ENCODE measurements around the gene SNX33.

DNA sequence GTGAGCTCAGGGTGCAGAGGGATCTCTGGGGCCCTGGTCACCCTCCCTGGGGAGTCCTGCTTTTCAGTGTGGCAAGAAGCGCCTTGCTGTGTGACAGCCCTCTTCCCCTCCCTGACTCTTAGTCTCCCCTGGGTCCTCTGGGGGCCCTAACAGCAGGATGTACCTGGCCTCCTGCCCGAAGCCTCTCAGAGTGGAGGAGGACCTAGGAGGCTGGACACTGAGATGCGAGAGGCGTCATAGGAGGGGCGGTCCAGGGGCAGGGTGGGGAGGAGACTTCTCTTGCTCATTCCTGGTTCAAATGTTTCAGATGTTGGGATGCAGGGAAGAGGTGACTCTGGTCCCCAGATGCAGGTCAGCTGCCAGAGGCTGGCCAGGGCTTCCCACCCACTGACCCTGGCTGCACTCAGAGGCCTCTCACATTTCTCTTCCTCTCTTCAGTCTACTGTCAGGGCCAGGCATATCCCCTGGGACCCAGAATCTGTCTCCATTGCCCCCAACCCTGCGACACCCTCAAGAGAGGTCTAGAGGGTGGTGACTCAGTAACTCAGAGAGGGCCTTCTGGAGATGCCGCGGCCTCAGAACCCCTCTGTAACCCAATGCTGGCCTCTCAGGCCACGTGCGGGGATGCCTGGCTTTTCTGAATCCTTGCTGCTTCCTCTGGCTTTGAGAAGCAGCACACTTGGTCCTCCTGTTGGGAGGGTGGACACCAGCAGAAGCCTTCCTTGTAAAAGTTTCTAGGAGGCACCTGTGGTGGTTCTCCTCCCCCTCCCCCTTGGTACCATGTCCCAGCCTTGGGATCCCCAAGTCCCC lies 25.9 kb downstream of the SNX33 start:
- TF ChIP-seq, protein P1, sequence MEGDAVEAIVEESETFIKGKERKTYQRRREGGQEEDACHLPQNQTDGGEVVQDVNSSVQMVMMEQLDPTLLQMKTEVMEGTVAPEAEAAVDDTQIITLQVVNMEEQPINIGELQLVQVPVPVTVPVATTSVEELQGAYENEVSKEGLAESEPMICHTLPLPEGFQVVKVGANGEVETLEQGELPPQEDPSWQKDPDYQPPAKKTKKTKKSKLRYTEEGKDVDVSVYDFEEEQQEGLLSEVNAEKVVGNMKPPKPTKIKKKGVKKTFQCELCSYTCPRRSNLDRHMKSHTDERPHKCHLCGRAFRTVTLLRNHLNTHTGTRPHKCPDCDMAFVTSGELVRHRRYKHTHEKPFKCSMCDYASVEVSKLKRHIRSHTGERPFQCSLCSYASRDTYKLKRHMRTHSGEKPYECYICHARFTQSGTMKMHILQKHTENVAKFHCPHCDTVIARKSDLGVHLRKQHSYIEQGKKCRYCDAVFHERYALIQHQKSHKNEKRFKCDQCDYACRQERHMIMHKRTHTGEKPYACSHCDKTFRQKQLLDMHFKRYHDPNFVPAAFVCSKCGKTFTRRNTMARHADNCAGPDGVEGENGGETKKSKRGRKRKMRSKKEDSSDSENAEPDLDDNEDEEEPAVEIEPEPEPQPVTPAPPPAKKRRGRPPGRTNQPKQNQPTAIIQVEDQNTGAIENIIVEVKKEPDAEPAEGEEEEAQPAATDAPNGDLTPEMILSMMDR (IDR thresholded peaks at IDR 0.05; ENCODE audit: insufficient read depth, low read length), result no peak
- TF ChIP-seq, protein P2, sequence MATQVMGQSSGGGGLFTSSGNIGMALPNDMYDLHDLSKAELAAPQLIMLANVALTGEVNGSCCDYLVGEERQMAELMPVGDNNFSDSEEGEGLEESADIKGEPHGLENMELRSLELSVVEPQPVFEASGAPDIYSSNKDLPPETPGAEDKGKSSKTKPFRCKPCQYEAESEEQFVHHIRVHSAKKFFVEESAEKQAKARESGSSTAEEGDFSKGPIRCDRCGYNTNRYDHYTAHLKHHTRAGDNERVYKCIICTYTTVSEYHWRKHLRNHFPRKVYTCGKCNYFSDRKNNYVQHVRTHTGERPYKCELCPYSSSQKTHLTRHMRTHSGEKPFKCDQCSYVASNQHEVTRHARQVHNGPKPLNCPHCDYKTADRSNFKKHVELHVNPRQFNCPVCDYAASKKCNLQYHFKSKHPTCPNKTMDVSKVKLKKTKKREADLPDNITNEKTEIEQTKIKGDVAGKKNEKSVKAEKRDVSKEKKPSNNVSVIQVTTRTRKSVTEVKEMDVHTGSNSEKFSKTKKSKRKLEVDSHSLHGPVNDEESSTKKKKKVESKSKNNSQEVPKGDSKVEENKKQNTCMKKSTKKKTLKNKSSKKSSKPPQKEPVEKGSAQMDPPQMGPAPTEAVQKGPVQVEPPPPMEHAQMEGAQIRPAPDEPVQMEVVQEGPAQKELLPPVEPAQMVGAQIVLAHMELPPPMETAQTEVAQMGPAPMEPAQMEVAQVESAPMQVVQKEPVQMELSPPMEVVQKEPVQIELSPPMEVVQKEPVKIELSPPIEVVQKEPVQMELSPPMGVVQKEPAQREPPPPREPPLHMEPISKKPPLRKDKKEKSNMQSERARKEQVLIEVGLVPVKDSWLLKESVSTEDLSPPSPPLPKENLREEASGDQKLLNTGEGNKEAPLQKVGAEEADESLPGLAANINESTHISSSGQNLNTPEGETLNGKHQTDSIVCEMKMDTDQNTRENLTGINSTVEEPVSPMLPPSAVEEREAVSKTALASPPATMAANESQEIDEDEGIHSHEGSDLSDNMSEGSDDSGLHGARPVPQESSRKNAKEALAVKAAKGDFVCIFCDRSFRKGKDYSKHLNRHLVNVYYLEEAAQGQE (IDR thresholded peaks at IDR 0.05; ENCODE audit: insufficient replicate concordance, low read depth), result no peak
- TF ChIP-seq GABPA (IDR thresholded peaks at IDR 0.05; ENCODE audit: low read depth) (no peak), POLR2AphosphoS5 (IDR thresholded peaks at IDR 0.05; ENCODE audit: low read depth) (no peak)
